CD4-positive, CD25-positive, alpha-beta regulatory T cell (primary cell): Measurements from ENCODE around the gene PBX1. TPM values are rescaled to one million over a fixed set of nuclear protein-coding genes. Genes with fewer than 3 reads are reported as not detected.

ENCODE experiments used
- ATAC-seq, 2 donors: fragments of 150-1000 bp; cut with Tn5 transposase; one replicate each; pipeline ENCODE4 v1.10.0; 2021; ENCODE audit warnings: low read depth in 2 of 2, moderate number of reproducible peaks in 2 of 2, moderate library complexity in 1 of 2
- DNase-seq, 3 donors: peaks; one replicate each; pipeline versions ENCODE4 v3.0.0 to v3.0.0-alpha.2; 2012 to 2022; ENCODE audit warnings: mixed read lengths in 1 of 3
- H3K27ac ChIP-seq: one replicate; pipeline ENCODE4 v1.7.0; 2013; ENCODE audit warnings: mild to moderate bottlenecking, low read length; ENCODE audit not compliant: insufficient read depth, poor library complexity, severe bottlenecking
- H3K27me3 ChIP-seq: one replicate; pipeline ENCODE4 v1.7.0; 2013; ENCODE audit warnings: low read length; ENCODE audit not compliant: control insufficient read depth, insufficient read depth
- H3K36me3 ChIP-seq: one replicate; pipeline ENCODE4 v1.7.0; 2013; ENCODE audit warnings: mild to moderate bottlenecking, low read length, moderate library complexity; ENCODE audit not compliant: control insufficient read depth, insufficient read depth
- H3K4me1 ChIP-seq: 2 replicates; pipeline ENCODE4 v1.7.0; 2013; ENCODE audit warnings: mild to moderate bottlenecking, low read length; ENCODE audit not compliant: insufficient read depth, control insufficient read depth, poor library complexity, severe bottlenecking
- H3K4me3 ChIP-seq: one replicate; pipeline ENCODE4 v1.7.0; 2013; ENCODE audit warnings: low read depth, mild to moderate bottlenecking, low read length, moderate library complexity
- H3K9me3 ChIP-seq, 2 experiments: 1 replicate in 1 of 2; 2 replicates in 1 of 2; pipeline ENCODE4 v1.7.0; 2013; ENCODE audit warnings: low read length in 2 of 2, mild to moderate bottlenecking in 1 of 2, moderate library complexity in 1 of 2; ENCODE audit not compliant: control insufficient read depth in 2 of 2
- H3K27ac Mint-ChIP-seq, 3 donors: one replicate each; pipeline ENCODE4 v1.8.0; 2020 to 2022; ENCODE audit warnings: mild to moderate bottlenecking in 3 of 3, mixed read lengths in 3 of 3, moderate library complexity in 2 of 3
- H3K27me3 Mint-ChIP-seq: one replicate; pipeline ENCODE4 v1.8.0; 2022; ENCODE audit warnings: mild to moderate bottlenecking, mixed read lengths
- H3K36me3 Mint-ChIP-seq: one replicate; pipeline ENCODE4 v1.8.0; 2020; ENCODE audit warnings: mixed read lengths
- H3K4me1 Mint-ChIP-seq, 4 donors: one replicate each; pipeline ENCODE4 v1.8.0; 2020 to 2022; ENCODE audit warnings: mixed read lengths in 4 of 4, mild to moderate bottlenecking in 1 of 4
- H3K4me3 Mint-ChIP-seq, 4 donors: one replicate each; pipeline ENCODE4 v1.8.0; 2020 to 2022; ENCODE audit warnings: mild to moderate bottlenecking in 4 of 4, mixed read lengths in 4 of 4, moderate library complexity in 3 of 4
- H3K9me3 Mint-ChIP-seq, 7 donors: one replicate each; pipeline ENCODE4 v1.8.0; 2020 to 2022; ENCODE audit warnings: mixed read lengths in 7 of 7, mild to moderate bottlenecking in 3 of 7, moderate library complexity in 2 of 7
- polyA plus RNA-seq, 4 donors: library from polyadenylated mRNA; unstranded; fragments of 300-500 nt; fragmentation: Illumina TruSeq; gene quantifications; one replicate each; pipeline ENCODE4 v1.2.3, GENCODE V29; 2021
- total RNA-seq: library from RNA; stranded (reverse); gene quantifications from one replicate; pipeline ENCODE4 v1.2.3, GENCODE V29; 2022

Gene PBX1
- total and polyA plus RNA-seq, 5 donors from 2014 or later = 0.03 to 1.7 (median 0.10) TPM; not detected in 2

GRCh38 chr1:164742745-164743144 is 183.8 kb downstream of the PBX1 start:
- H3K36me3 ChIP-seq = no peaks in the 10 kb centered on the region
- H3K27ac Mint-ChIP-seq = no peak overlapping the region
- no peaks in the 10 kb centered on the region for H3K27me3 ChIP-seq
- no peaks in the 10 kb centered on the region for H3K4me1 ChIP-seq
- no peak overlapping the region for H3K27ac ChIP-seq
- H3K4me3 Mint-ChIP-seq = no peak overlapping the region
- no peaks in the 10 kb centered on the region for H3K36me3 Mint-ChIP-seq
- H3K4me1 Mint-ChIP-seq = no peaks in the 10 kb centered on the region
- peaks cover 0 to 9% (median 0%) of the 10 kb centered on the region in 7 donors for H3K9me3 Mint-ChIP-seq
- no peaks in the 10 kb centered on the region for H3K27me3 Mint-ChIP-seq
- ATAC-seq (no peak), DNase-seq (no peak)
- no peak overlapping the region for H3K4me3 ChIP-seq
- no peaks in the 10 kb centered on the region for H3K9me3 ChIP-seq

DNA sequence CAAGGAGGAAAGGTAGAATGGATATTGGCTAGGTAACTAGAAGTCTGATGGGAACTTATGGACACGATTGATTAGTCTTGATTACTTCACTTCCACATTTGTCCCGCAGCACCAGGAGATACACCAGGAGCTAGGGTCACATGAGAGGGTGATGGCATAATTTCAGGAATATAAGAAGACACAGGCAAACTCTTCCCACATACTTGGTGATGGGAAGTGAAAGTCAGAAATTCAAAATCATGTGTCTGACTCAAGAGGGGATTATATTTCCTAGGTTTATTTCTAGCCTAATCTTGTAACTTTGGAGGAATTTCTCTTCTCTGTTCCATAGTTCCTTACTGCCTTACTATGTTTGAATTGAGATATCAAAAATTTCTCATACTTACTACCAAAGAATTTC is 185.0 kb downstream of the PBX1 start:
- H3K4me1 ChIP-seq = no peaks in the 10 kb centered on the region
- no peak for DNase-seq
- no peaks in the 10 kb centered on the region for H3K36me3 Mint-ChIP-seq
- no peak overlapping the region for H3K4me3 Mint-ChIP-seq
- no peak overlapping the region for H3K27ac Mint-ChIP-seq
- H3K9me3 ChIP-seq = no peaks in the 10 kb centered on the region
- H3K9me3 Mint-ChIP-seq = peaks cover 0 to 9% (median 0%) of the 10 kb centered on the region in 7 donors
- no peak overlapping the region for H3K4me3 ChIP-seq
- no peaks in the 10 kb centered on the region for H3K27me3 ChIP-seq
- no peaks in the 10 kb centered on the region for H3K36me3 ChIP-seq
- H3K27me3 Mint-ChIP-seq = no peaks in the 10 kb centered on the region
- ATAC-seq = no peak
- H3K4me1 Mint-ChIP-seq = no peaks in the 10 kb centered on the region
- H3K27ac ChIP-seq = no peak overlapping the region

DNA sequence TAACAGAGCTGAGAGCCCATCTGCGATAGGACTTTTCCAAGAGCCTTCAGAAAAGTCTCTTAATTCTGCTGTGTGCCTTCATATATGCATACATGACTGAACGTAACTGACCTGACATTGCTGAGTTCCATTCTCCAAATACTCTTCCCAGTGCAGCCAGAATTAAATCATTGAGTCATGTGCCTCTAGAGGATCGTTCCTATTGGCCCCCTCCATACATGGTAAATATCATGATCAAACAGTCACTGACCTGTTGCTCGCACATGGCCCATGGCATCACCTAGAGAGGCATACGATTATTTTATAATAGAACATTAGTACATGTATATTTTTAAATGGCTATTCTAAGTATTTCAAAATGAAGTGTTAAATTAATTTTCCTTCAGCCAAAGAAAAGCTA is 186.8 kb downstream of the PBX1 start:
- no peaks in the 10 kb centered on the region for H3K4me1 Mint-ChIP-seq
- no peak overlapping the region for H3K4me3 Mint-ChIP-seq
- Histone ChIP-seq H3K36me3 (no peaks in the 10 kb centered on the region), H3K9me3 (no peaks in the 10 kb centered on the region), H3K27me3 (no peaks in the 10 kb centered on the region), H3K27ac (no peak overlapping the region), H3K4me3 (no peak overlapping the region), H3K4me1 (no peaks in the 10 kb centered on the region)
- H3K27ac Mint-ChIP-seq = no peak overlapping the region
- no peaks in the 10 kb centered on the region for H3K36me3 Mint-ChIP-seq
- ATAC-seq (no peak), DNase-seq (no peak)
- peaks cover 0 to 9% (median 0%) of the 10 kb centered on the region in 7 donors for H3K9me3 Mint-ChIP-seq
- H3K27me3 Mint-ChIP-seq = no peaks in the 10 kb centered on the region

DNA sequence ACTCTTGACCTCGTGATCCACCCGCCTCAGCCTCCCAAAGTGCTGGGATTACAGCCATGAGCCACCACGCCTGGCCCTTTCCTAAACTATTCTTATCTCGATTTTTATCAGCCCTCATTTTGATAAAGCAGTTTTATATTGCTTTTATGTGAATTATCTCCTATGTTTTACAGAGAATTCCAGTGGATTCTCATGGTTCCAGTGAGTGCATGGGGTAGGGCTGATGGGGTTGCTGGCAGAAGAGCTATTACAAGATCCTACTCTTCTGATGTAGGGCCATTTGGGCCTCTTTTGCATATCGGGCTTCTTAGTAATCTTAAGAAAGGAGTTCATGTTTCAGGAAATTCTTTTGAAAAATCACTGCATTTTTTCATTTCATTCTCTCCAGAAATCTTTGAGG is 187.6 kb downstream of the PBX1 start:
- H3K4me3 ChIP-seq = no peak overlapping the region
- no peak overlapping the region for H3K4me3 Mint-ChIP-seq
- H3K4me1 Mint-ChIP-seq = no peaks in the 10 kb centered on the region
- ATAC-seq (no peak), DNase-seq (no peak)
- H3K36me3 ChIP-seq = no peaks in the 10 kb centered on the region
- H3K27me3 Mint-ChIP-seq = no peaks in the 10 kb centered on the region
- no peak overlapping the region for H3K27ac ChIP-seq
- no peaks in the 10 kb centered on the region for H3K36me3 Mint-ChIP-seq
- no peaks in the 10 kb centered on the region for H3K4me1 ChIP-seq
- H3K27me3 ChIP-seq = no peaks in the 10 kb centered on the region
- no peaks in the 10 kb centered on the region for H3K9me3 ChIP-seq
- no peak overlapping the region for H3K27ac Mint-ChIP-seq
- peaks cover 0 to 9% (median 0%) of the 10 kb centered on the region in 7 donors for H3K9me3 Mint-ChIP-seq

DNA sequence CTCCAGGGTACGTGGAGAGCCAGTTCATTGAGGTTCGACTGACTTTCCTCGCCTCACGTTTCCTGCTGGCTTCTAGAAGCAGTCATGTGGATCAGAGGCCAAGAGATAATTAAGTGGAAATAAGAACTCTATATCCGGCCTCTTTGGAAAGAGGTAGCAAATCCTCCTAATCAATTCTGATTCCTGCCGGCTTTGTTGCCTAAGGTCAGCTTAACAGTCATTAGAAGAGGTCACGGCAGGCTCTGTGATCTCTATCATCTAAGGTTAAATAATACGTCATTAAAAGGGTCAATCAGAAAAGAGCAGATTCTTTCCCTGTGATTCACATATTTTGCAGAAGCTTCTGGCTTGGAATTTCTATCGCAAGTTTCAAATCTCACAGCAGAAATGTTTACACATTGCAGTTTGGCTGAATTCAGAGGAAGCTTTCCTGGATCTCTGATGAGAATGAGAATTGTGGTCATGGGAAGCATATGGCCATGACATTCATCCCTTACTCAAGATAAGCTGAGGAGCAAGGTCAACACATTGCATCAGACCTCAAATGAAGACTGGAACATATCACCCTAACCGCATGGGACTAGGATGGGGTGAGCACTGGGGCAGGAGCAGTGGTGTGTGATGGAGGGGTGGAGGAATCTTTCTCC is 189.4 kb downstream of the PBX1 start:
- Mint-ChIP-seq H3K4me3 (no peak overlapping the region), H3K27me3 (no peaks in the 10 kb centered on the region), H3K9me3 (peaks cover 0 to 5% (median 0%) of the 10 kb centered on the region in 7 donors), H3K4me1 (no peaks in the 10 kb centered on the region), H3K36me3 (no peaks in the 10 kb centered on the region), H3K27ac (no peak overlapping the region)
- DNase-seq (no peak), ATAC-seq (no peak)
- no peak overlapping the region for H3K4me3 ChIP-seq
- no peak overlapping the region for H3K27ac ChIP-seq
- H3K36me3 ChIP-seq = no peaks in the 10 kb centered on the region
- H3K27me3 ChIP-seq = no peaks in the 10 kb centered on the region
- H3K9me3 ChIP-seq = no peaks in the 10 kb centered on the region
- H3K4me1 ChIP-seq = no peaks in the 10 kb centered on the region

DNA sequence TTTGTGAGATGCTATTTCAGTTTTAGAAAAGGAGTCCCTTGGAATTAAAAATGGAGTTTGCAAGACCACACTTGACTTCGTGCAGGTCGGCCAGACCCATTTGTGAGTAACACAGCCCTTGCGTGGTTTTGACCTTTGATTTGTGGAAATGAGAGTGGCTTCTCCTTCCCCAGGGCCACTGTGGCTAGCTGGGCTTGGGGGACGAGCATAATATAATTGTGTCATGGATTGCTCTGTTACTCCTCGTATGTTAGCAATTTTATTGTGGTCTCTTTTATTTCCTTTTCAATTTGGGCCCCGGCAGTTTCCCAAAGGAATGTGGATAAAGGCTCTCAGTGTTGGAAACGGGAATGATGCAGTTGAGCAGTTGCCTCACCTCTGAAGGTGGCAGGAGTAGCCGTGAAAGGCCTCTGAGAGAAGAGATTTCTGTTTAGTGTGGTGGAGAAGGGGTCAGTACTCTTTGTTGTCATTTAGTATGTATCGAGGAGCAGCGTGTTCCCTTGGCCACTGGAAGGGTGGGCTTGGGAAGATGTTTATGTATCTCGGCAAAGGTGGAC is 194.6 kb downstream of the PBX1 start:
- H3K27ac Mint-ChIP-seq = no peak overlapping the region
- H3K27ac ChIP-seq = no peak overlapping the region
- no peaks in the 10 kb centered on the region for H3K4me1 ChIP-seq
- no peaks in the 10 kb centered on the region for H3K9me3 ChIP-seq
- no peaks in the 10 kb centered on the region for H3K27me3 ChIP-seq
- H3K27me3 Mint-ChIP-seq = no peaks in the 10 kb centered on the region
- no peak overlapping the region for H3K4me3 ChIP-seq
- H3K36me3 ChIP-seq = no peaks in the 10 kb centered on the region
- ATAC-seq (no peak), DNase-seq (no peak)
- no peaks in the 10 kb centered on the region for H3K4me1 Mint-ChIP-seq
- H3K4me3 Mint-ChIP-seq = no peak overlapping the region
- peaks cover 0 to 1% (median 0%) of the 10 kb centered on the region in 7 donors for H3K9me3 Mint-ChIP-seq
- no peaks in the 10 kb centered on the region for H3K36me3 Mint-ChIP-seq

- H3K27ac ChIP-seq = no peak overlapping the region
- no peaks in the 10 kb centered on the region for H3K4me1 ChIP-seq
- ATAC-seq (no peak), DNase-seq (no peak)
- H3K4me3 Mint-ChIP-seq = no peak overlapping the region
- H3K27me3 ChIP-seq = no peaks in the 10 kb centered on the region
- H3K27me3 Mint-ChIP-seq = no peaks in the 10 kb centered on the region
- H3K27ac Mint-ChIP-seq = no peak overlapping the region
- peaks cover 0 to 1% (median 0%) of the 10 kb centered on the region in 7 donors for H3K9me3 Mint-ChIP-seq
- H3K9me3 ChIP-seq = no peaks in the 10 kb centered on the region
- no peaks in the 10 kb centered on the region for H3K36me3 ChIP-seq
- H3K4me3 ChIP-seq = no peak overlapping the region
- H3K36me3 Mint-ChIP-seq = no peaks in the 10 kb centered on the region
- no peaks in the 10 kb centered on the region for H3K4me1 Mint-ChIP-seq
These were observed 195.2 kb downstream of the PBX1 start for GRCh38 chr1:164754088-164754600.

DNA sequence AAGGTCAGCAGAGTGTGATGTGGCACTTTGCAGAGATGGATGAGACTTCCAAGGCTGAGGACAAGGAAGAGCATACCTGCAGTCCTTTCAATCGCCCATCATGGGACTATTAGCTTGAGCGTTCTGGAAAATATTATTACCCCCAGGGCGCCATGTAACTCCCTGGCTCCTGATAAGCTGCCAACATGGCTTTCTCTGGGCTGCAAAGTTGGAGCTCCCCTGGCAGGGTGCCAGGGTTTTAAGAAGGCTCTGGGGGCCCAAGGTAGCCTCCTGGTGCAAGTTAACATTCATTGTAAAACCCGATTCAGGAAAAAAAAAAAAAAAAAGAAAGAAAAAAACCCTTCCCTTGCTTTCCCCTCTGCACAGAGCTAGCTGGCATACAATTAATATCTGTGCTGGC is 196.7 kb downstream of the PBX1 start:
- Mint-ChIP-seq H3K9me3 (peaks cover 0 to 1% (median 0%) of the 10 kb centered on the region in 7 donors), H3K4me3 (no peak overlapping the region), H3K27ac (no peak overlapping the region), H3K4me1 (no peaks in the 10 kb centered on the region), H3K27me3 (no peaks in the 10 kb centered on the region), H3K36me3 (no peaks in the 10 kb centered on the region)
- no peak for DNase-seq
- H3K9me3 ChIP-seq = no peaks in the 10 kb centered on the region
- no peak overlapping the region for H3K4me3 ChIP-seq
- H3K36me3 ChIP-seq = no peaks in the 10 kb centered on the region
- no peak for ATAC-seq
- no peak overlapping the region for H3K27ac ChIP-seq
- no peaks in the 10 kb centered on the region for H3K4me1 ChIP-seq
- no peaks in the 10 kb centered on the region for H3K27me3 ChIP-seq
